A172 (cell line): ENCODE data around the gene ASTN2. TPM values are rescaled to one million over a fixed set of nuclear protein-coding genes. Genes with fewer than 3 reads are reported as not detected.

Experiments used
- DNase-seq: peaks from one replicate; pipeline ENCODE4 v3.0.0-alpha.2; 2015; ENCODE audit warnings: low spot score
- total RNA-seq: library from RNA; depleted of rRNA; stranded (reverse); fragments of >200 nt; shearing (Covaris generic); gene quantifications from 2 replicates; pipeline ENCODE4 v1.2.3, GENCODE V29; 2014

The ASTN2 gene
- total RNA-seq, 1 experiment from 2014 or later, result 8.5 TPM

DNA sequence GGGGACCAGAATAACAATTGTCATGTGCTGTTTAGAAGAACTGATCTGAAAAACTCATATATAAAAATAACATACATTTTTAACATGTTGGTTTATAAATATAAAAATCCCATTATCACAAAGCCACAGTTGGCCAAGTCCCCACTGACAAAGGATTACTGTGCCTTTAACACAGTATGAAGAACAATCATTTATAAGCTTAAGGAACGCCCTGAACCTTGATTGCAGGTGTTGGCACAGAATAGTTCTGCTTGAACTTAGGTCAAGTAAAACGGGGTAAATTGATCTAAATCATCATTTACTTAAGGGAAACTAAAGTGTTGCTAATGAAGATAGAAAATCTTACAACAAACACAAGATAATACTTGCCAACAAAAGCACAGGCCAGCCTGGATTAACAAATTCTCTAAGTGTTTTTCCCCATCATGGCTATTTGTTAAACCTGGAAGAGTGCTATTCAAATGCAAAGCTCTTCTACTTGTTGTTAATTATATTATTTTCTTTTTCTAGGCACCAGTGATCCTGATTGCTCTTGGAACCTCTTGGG lies 46.1 kb downstream of the ASTN2 start:
- no peak for DNase-seq

DNA sequence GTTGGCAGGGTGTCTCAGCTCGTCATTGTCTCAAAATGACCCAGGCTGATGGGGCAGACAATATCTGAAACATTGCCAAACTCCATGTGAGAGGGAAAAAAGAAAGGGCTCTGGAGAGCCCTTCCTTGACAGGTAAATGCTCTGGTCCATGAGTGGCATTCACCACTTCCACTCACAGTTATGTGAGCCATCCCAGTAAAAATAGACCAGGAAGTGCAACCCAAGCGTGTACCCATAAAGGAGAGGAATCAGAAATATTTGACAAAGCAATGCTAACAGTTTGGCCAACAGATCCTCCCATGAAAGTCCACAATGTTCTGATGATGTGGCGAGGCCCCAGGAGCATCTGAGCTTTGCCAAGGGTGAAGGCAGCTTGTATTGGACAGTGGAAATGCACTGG lies 49.4 kb downstream of the ASTN2 start:
- no peak for DNase-seq

DNA sequence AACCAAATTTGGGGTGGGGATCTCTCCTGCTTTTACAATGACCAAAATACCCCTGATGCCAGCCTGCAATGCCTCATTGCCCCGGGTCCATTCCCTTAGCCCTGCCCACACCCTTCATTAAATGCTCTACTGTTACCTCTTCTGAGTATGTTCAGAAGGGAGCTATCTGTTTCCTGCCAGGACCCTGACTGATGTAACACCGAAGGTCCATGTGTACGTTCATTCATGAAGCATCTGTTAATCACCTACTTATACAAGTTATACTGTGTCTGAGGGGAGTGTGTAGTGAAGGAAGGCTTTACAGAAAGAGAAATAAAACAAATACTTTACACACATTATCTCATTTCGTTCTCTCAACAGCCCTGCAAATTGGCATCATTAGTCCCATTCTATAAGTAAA lies 51.9 kb downstream of the ASTN2 start:
- DNase-seq, result no peak

DNA sequence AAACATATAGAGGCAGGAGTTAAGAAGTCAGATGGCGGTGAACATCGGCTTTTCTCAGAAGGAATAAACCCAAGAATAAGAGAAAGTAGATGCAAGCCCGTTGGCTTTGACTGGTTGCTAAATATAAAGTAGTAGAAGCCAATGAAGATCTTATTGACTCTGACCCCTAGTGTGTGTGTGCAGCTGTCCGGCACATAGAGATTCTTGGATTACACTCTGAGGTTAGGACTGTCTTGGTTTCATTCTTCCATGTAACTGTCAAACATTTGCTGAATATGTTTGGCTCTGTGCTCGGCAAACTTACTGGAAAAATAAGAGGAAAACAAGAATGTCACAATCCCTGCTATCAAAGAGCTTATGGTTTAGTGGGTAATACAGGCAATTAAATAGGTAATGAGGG lies 54.9 kb downstream of the ASTN2 start:
- no peak for DNase-seq

DNA sequence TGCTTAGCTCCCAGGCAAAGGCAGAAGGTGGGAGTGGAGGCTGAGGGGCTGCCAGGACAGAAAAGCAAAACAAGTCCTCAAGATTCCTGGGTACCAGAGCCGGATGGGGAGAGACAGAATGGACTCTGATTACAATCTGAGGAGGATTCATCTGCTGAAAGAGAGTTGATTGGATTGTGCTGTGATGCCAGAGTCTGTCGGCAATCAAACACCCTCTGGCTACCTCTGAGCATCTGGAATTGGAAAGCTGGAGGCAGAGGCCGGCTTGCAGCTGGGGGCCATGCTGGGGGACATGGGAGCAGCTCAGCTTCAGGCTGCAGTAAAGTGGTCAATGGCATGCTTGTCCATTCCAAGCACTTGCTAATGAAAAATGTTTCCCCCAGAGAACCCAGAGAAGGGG lies 59.3 kb downstream of the ASTN2 start:
- DNase-seq, result no peak

DNA sequence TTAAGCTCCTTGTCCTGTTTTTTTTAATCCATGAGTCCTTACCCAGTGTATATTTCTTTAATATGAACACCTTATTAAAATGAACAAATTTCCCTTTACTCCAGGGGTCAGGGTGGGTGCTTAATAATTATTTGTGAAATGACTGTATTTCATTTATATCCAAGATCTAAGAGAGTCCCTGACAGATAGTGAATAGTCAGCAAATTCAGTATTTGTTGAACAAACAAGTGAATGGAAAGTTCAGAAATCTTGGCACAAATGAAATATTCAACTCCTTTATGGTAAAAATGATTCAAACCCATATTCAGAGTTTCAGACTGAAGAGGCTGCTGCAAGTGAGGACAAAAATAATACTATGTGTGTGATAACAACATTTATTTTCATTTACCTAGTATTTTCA lies 59.9 kb downstream of the ASTN2 start:
- DNase-seq, result no peak

DNA sequence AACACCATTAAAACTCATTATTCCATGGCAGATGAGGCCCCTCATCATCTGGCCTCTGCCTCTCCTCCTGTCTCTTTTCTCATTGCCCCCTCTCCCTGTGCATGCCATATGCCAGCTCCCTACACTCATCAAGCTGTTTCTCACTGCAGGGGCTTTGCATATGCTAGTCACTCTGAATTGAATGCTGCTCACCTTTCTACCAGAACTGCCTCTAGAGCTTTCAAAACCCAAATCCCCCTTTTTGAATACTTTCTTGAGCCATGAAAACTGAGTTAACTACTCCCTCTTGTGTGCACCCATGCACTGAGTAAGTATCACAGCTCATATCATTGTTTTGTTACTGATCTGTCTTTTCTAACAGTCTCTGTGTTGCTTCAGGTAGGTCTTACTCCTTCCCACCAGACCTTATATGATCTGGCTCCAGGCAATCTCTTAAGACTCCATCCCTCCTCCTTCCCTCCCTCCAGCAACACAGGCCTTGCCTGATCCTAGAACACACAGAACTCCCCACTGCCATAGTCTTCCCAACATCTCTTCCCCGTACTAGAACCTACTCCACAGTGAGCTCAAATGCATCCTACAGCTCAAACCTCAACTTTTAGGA lies 60.5 kb downstream of the ASTN2 start:
- DNase-seq, result no peak

DNA sequence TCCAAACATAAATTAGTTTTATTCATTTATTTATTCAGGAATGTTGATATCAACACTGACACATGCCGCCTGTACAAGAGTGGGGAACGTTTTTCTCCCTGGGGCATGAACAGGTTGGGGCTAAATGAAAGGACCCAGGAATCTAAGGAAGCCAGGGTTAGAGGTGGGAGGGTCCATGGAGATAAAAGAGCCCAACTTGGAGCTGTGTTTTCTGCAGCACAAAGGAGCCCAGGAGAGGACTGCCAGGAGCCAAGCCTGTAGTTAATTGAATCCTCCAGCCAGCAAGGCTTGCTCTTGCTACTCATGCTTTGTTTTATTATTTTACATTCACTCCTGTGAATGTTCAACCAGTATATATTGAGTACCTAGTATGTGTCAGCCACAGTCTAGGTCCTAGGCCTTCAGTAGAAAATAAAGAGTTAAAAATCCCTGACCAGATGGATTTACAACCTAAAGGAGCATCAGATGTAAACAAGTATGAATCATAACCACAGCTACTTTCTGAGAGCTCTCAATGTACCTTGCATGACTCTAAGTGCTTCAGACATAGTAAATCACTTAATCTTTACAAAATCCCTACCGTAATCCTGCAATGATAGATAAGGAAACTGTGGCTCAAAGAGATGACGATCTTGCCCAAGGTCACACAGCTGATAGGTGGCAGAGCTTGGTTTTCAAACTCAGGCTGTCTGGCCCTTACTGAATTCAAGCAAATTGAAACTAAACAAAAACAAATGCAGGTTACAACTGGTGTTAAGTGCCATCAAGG lies 69.8 kb downstream of the ASTN2 start:
- DNase-seq, result no peak

DNA sequence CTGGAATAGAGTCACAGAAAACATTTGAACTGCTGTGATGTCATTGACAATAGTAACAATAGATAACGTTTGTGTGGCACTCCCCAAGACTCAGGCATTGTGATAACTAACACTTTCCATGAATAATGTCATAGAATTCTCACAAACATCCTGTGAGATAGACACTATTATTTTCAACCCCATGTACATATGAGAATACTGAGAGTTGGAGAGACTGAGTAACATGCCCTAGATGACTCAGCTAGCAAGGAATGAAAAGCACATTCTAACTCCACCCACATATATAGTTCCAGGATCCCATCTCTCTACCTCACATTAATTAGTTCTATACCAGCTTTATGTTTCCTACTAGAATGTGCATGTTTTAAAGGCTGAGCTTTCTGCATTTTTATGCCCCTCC lies 71.4 kb downstream of the ASTN2 start:
- no peak for DNase-seq

DNA sequence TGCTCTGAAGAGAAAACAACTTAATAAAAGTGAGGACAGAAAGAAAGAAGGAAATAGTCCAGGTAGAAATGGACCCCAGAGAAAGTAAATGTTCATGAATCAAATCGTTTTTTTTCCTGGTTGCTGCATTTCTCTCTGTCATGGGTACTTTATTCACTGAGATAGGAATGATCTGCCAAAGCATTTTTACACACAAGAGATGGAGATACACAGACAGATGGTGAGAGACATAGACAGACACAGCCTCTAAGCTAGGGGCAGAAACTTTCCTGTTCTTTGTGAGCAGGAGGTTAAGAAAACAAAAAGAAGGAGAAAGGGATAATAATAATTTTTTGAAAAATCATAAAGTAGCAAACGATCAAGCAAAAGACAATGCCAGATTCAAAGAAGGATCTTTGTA lies 73.7 kb downstream of the ASTN2 start:
- DNase-seq, result no peak

DNA sequence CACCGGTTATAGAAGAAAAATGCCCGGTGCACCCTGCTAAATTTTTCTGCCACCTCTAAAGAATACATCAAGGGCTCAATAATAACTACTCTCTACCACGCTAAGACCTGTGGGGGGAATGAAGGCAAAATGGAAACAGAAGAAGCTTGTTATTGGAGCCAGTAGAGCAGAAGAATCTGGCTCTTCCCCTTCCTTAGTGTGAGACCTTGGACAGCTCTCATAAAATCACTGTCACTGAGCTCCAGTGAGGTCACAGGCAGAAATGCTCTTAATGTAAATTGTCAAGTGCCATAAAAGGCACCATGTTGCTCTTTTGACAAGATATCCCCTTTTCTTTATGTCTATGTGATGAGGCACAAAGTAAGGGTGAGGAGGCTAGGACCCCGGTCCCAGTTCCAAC lies 74.4 kb downstream of the ASTN2 start:
- DNase-seq, result no peak

DNA sequence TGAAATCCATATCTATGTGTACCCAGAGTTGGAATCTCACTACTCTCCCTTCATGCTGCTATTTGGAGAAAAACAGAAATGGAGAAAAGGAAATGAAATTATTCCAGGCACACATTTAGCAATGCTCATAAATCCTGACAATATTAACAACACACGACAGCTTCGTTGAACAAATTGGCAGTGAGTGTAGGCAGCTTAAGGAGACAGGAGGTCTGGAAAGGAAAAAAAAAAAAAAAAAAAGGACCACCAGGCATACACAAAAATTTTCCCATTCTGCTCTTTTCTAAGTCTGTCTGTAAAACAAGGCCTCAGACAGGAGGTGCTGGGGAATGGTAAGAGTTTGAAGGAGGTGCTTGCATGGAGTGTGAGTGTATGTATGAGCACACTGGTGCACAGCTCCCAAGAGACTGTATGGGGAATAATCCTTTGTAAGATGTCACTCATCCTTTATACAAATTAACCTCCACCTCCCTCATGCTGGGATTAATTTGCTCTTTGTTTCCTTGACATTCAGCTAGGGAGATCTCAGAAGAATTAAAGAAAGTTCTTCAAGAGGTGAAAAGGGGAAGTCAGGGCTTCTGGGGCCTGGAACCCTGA lies 78.9 kb downstream of the ASTN2 start:
- DNase-seq, result no peak

DNA sequence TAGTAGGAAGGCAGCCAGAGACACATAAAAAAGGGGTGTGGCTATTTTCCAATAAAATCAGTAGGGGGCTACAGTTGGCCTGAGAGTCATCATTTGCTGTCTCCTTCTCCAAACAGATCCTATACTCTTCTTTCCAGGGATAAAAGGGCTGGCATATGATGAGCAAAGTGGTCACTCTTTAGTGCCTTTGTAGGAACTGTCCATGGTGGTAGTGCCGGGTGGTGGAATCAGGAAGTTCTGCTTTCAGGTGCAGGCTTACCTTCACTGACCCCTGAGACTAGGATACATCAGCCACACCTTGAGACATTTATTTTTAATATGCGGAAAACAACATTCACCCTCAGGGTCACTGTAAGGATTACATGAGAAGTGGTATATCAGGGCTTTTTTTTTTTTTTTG lies 80.8 kb downstream of the ASTN2 start:
- DNase-seq, result no peak

DNA sequence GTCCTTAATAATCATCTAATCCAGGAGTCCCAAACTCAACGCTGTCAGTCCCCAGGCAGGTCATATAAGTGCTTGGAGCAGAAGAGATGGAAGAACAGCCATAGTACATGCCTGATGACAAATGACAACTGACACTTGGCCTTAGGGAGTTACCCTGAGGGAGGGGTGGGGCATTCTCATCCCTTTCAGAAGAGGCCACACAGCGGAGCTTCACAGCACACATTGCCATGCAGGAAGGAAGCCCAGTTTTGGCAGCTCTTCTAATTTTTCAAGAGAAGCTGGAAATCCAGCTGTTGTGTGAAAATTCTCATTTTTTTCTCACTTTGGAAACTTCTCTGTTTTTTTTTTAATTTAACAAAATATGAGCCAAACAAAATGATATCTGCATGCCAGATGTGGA lies 89.0 kb downstream of the ASTN2 start:
- DNase-seq, result no peak

DNA sequence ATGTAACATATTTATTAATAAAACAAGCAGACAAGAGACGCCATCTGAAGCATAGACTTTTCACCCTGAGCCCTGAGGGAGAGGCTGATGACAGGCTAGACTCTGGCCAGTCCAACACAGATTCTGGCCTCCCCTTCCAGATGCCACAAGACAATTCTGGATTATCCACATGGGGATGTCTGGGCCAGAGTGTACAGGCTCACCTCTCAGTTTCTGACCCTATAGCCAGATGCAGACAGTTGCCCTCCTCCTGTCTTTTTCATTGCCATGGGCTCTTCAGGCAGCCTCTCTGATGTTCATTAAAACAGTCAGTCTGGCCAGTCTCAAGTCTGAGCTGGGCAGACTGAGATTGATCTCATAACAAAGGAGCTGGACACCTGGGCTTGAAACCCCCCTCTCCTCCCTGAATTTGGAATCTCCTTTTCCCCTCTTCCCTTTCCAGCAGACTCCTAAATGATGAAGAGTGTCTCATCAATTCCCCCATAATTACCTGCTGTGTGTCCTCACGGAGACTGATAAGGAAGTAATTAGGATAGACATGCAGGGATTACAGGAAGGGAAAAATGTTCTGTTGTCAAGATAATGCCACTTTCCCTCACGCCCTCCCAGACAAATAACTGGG lies 89.6 kb downstream of the ASTN2 start:
- no peak for DNase-seq

DNA sequence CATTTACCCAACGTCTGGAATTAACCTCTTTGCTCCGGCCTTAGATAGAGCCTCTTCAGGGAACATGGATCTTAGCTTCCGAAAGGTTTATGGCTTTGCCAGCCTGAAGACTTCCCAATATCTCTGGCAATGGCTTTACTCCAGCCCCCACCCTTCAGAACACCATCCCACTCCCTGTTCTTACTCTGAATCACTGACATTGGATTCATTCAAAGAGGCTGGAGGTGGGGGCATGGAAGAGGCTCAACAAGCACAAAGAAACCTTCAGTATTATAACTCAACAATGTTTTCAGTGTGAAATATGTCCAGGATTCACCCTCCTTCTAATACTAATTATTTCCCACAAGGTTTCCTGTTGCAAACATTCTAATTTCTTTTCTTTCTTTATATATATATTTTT lies 91.5 kb downstream of the ASTN2 start:
- DNase-seq, result no peak

DNA sequence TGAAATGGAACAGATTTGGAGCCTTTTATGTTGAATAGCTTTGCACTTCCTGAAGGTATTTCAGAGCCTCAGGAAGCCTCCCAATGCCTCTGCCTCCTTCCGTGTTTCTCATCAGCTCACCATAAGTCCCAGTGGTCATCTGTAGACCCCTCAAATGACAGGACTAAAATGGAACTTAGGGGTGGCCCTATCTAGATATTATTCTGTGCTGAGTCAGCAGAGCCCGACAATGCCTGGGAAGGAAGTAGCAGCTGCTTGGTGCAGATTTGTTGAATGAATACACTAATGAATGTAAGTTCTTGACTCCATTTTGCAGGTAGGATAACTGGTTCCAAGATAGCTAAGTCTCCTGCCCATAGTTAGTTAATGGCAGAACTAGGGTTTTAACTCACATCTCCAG lies 97.7 kb downstream of the ASTN2 start:
- DNase-seq, result no peak

DNA sequence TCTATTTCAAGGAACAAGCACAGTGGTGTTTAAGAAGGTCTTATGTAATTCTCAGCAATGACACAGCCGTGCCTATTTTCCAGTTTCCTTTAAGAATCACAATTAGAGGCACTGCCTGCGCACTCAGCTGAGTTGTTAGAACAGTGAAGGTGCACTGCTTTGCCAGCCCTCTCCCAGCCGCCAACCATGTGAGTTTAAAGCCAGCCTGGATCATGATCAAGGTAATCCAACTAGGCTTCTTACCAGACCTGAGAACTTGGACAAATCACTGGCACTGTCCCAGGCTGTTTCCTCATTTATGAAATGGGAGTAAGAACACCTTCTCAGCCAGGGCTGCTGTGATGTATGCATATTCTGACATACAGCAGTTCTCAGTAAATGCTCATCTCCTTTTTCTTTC lies 99.6 kb downstream of the ASTN2 start:
- no peak for DNase-seq

DNA sequence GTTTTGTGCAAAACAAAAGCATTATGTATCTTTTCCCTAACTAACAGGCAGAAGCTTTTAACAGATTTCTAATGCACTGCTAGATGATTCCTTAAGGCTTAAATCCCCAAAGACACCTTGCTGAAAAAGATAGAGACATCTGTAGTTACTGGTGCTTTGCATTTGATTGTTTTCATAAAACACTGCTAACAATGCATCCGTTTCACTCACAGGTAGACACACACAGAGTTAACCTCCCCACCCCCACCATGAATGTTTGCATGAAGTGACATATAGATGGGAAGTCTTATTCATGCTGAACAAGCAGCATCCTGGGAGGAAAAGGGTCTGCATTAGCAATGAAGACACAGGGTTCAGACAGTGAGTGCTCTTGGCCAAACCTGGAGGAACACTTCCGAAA lies 100.9 kb downstream of the ASTN2 start:
- DNase-seq, result no peak

DNA sequence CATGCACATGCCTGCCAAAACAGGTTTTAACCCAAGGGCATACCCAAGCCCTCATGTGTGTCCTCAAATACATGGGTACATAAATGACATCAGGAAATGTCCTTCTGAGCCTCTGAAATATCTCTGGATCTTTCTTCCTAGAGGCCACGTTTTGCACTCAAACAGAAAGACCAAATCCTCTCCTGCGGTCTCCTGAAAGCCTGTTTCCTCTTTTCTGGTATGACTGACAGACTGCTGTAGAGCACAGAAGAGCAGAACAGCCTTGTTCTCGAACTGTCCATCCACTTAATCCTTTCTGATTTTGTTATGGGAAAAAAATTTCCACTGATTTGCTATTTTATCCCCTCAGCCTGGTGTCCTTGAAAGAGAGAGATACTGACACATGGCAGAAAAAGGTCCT lies 107.2 kb downstream of the ASTN2 start:
- no peak for DNase-seq

DNA sequence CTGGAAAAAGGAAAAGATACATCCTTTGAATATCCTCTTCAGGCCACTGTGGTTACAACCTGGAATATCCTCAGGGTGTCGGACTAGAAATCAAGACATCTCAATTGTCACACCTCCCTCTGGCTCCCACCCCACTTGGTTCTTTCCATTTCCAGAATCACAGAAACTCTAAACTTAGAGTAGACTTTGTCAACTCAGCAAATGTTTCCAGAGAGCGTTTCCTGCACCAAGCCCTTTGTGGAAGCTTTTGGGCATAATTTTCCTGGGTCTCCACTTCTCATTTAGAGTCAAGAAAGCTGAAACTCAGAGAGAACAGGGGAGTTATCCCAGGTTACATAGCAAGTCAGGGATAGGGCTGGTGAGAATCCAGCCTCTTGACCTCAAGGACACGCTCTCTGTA lies 108.8 kb downstream of the ASTN2 start:
- no peak for DNase-seq

DNA sequence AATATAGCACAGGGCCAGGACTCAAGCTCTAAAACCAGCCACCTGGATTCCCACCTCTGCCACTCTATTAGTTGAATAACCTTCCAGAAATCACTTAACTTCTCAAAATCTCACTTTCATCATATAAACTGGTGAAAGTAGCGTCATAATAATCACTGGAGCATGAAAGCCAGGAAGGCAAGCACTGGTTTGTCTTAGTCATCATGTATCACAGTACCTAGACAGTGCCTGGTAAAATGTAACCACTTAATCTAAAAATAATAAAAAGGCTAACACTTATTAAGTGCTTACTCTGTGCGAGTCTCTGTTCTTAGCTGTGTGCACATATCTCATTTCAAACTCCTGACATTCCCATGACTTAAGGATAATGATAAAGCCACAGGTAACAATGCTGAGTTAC lies 109.4 kb downstream of the ASTN2 start:
- DNase-seq, result no peak

DNA sequence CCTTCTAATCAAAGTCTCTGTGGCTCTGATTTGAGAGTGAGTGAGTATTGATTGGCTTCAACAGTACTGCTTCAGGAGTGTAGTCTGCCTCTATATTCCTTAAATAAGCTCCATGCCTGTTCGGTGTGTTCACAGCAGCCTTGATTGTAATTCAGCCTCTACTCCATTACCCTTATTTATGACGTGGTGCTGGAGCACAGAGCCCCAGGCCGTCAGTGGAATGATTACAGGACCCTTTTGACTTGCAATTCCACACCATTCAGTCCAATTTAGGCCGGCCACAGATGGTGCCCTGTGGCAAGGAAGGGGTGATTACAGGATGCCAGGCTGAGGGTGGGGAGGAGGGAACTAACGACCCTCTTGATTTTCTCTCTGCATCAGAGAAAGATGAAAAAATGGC lies 110.3 kb downstream of the ASTN2 start:
- no peak for DNase-seq
